GM19240 (cell line): ENCODE measurements around the gene DNHD1.
A peak's percentile ranks its signal among the peaks of the same experiment; 100 is the strongest.

Experiments
- DNase-seq: peaks from one replicate; pipeline ENCODE4 v3.0.0; 2011; ENCODE audit warnings: low spot score; ENCODE audit not compliant: insufficient read length

Gene DNHD1

GRCh38 chr11:6587360-6587953, 90.4 kb downstream of the DNHD1 start:
- no peak for DNase-seq

- no peak for DNase-seq
Measured at GRCh38 chr11:6588018-6588417, 90.9 kb downstream of the DNHD1 start.

- DNase-seq: no peak
Measured at GRCh38 chr11:6594142-6594768, 97.2 kb downstream of the DNHD1 start.

GRCh38 chr11:6596239-6596877, 99.3 kb downstream of the DNHD1 start:
- DNase-seq: no peak

- no peak for DNase-seq
Measured at GRCh38 chr11:6598555-6598954, 101.5 kb downstream of the DNHD1 start.

- DNase-seq: no peak
Measured at GRCh38 chr11:6599449-6599848, 102.4 kb downstream of the DNHD1 start.

- DNase-seq: no peak
Measured at GRCh38 chr11:6599881-6600390, 102.9 kb downstream of the DNHD1 start.

- no peak for DNase-seq
Measured at GRCh38 chr11:6601041-6601461, 104.0 kb downstream of the DNHD1 start.

- DNase-seq: no peak
Measured at GRCh38 chr11:6602096-6602940, 105.2 kb downstream of the DNHD1 start.

- DNase-seq: peak; percentile 71
Measured at GRCh38 chr11:6603287-6604080, 106.4 kb downstream of the DNHD1 start, which contains the start of the genes ILK and RRP8. Gene ILK, plus strand, starts transcription at chr11:6603774. Its CDS starts 498 bp downstream, at chr11:6604272. Gene RRP8, minus strand, starts transcription at chr11:6603616. Its CDS starts 114 bp downstream, at chr11:6603502.

- no peak for DNase-seq
Measured at GRCh38 chr11:6604081-6604626, 107.1 kb downstream of the DNHD1 start.

GRCh38 chr11:6604790-6605189, 107.7 kb downstream of the DNHD1 start:
- DNase-seq: no peak

GRCh38 chr11:6606471-6607189, 109.5 kb downstream of the DNHD1 start:
- peak; percentile 56 for DNase-seq

- no peak for DNase-seq
Measured at GRCh38 chr11:6607190-6607795, 110.2 kb downstream of the DNHD1 start.

- DNase-seq: no peak
Measured at GRCh38 chr11:6608011-6608410, 110.9 kb downstream of the DNHD1 start.

- no peak for DNase-seq
Measured at GRCh38 chr11:6608726-6609501, 111.8 kb downstream of the DNHD1 start.

- DNase-seq: no peak
Measured at GRCh38 chr11:6609502-6610015, 112.5 kb downstream of the DNHD1 start.

GRCh38 chr11:6610591-6610990, 113.5 kb downstream of the DNHD1 start:
- no peak for DNase-seq
